HG03571 (cell line): ENCODE data around the gene VDR.
"Not testable (repeated sequence)": the region's sequence is repeated elsewhere in the genome, so short reads cannot be mapped to it uniquely, and the experiment has no call there.

Experiments used
- ATAC-seq: cut with Tn5 transposase; IDR thresholded peaks from one replicate; pipeline ENCODE4 v1.9.1; 2021; ENCODE audit not compliant: unreplicated experiment

Gene VDR

GRCh38 chr12:47816403-47817271 is 88.2 kb downstream of the VDR start:
- no peak for ATAC-seq

GRCh38 chr12:47815447-47815846 is 89.3 kb downstream of the VDR start:
- ATAC-seq = not testable (repeated sequence)

GRCh38 chr12:47814539-47815170 is 90.1 kb downstream of the VDR start:
- ATAC-seq = no peak

- ATAC-seq = peak; percentile 38
Observed at GRCh38 chr12:47813511-47814196, 91.1 kb downstream of the VDR start.

GRCh38 chr12:47812797-47813510 is 91.8 kb downstream of the VDR start:
- ATAC-seq = peak; percentile 58

- ATAC-seq = no peak
Observed at GRCh38 chr12:47811581-47812484, 93.0 kb downstream of the VDR start.

GRCh38 chr12:47811072-47811396 is 93.8 kb downstream of the VDR start:
- no peak for ATAC-seq

- ATAC-seq = not testable (repeated sequence)
Observed at GRCh38 chr12:47809518-47809917, 95.3 kb downstream of the VDR start.

- ATAC-seq = no peak
Observed at GRCh38 chr12:47808574-47809365, 96.0 kb downstream of the VDR start.

- ATAC-seq = no peak
Observed at GRCh38 chr12:47808050-47808449, 96.7 kb downstream of the VDR start.

- no peak for ATAC-seq
Observed at GRCh38 chr12:47807338-47807737, 97.5 kb downstream of the VDR start.

GRCh38 chr12:47805417-47805816 is 99.4 kb downstream of the VDR start:
- no peak for ATAC-seq

- no peak for ATAC-seq
Observed at GRCh38 chr12:47804171-47804570, 100.6 kb downstream of the VDR start.

- no peak for ATAC-seq
Observed at GRCh38 chr12:47803191-47803875, 101.5 kb downstream of the VDR start.

GRCh38 chr12:47802312-47802711 is 102.5 kb downstream of the VDR start:
- no peak for ATAC-seq

- no peak for ATAC-seq
Observed at GRCh38 chr12:47801904-47802246, 102.9 kb downstream of the VDR start.

- no peak for ATAC-seq
Observed at GRCh38 chr12:47801170-47801903, 103.5 kb downstream of the VDR start.

- ATAC-seq = no peak
Observed at GRCh38 chr12:47800582-47800981, 104.2 kb downstream of the VDR start.
